GM23248 (cell line): ENCODE measurements around the gene GPATCH1. TPM values are rescaled to one million over a fixed set of nuclear protein-coding genes. Genes with fewer than 3 reads are reported as not detected.

ENCODE experiments used
- DNase-seq: peaks from one replicate; pipeline ENCODE4 v3.0.0-alpha.2; 2015
- H2AFZ ChIP-seq: fragments of 200-600 bp; sonication (generic); 2 replicates; pipeline ENCODE4 v1.6.1; 2016; ENCODE audit warnings: antibody characterized with exemption
- H3F3A ChIP-seq: fragments of 200-600 bp; sonication (generic); 2 replicates; pipeline ENCODE4 v1.6.1; 2016; ENCODE audit warnings: mild to moderate bottlenecking, antibody characterized with exemption, mixed run types; ENCODE audit not compliant: insufficient read depth
- H3K27ac ChIP-seq: fragments of 200-600 bp; sonication (generic); 2 replicates; pipeline ENCODE4 v1.5.1; 2016; ENCODE audit warnings: mild to moderate bottlenecking
- H3K27me3 ChIP-seq: fragments of 200-600 bp; sonication (generic); replicated peaks from 2 replicates; pipeline ENCODE4 v1.6.1; 2016; ENCODE audit warnings: mild to moderate bottlenecking; ENCODE audit not compliant: insufficient read depth
- H3K36me3 ChIP-seq: fragments of 200-600 bp; sonication (generic); 2 replicates; pipeline ENCODE4 v1.6.1; 2016; ENCODE audit warnings: low read depth, mild to moderate bottlenecking
- H3K4me1 ChIP-seq: fragments of 200-600 bp; sonication (generic); 2 replicates; pipeline ENCODE4 v1.6.1; 2016; ENCODE audit warnings: mild to moderate bottlenecking; ENCODE audit not compliant: insufficient read depth
- H3K4me2 ChIP-seq: fragments of 200-600 bp; sonication (generic); one replicate; pipeline ENCODE4 v1.6.1; 2016; ENCODE audit warnings: mild to moderate bottlenecking; ENCODE audit not compliant: unreplicated experiment
- H3K4me3 ChIP-seq: fragments of 200-600 bp; sonication (generic); 2 replicates; pipeline ENCODE4 v1.5.1; 2016; ENCODE audit warnings: mild to moderate bottlenecking
- H3K79me2 ChIP-seq: fragments of 200-600 bp; sonication (generic); 2 replicates; pipeline ENCODE4 v1.6.1; 2016; ENCODE audit warnings: mild to moderate bottlenecking; ENCODE audit not compliant: insufficient read depth
- H3K9ac ChIP-seq: fragments of 200-600 bp; sonication (generic); 2 replicates; pipeline ENCODE4 v1.6.1; 2016; ENCODE audit warnings: mild to moderate bottlenecking
- H3K9me2 ChIP-seq: fragments of 200-600 bp; sonication (generic); 2 replicates; pipeline ENCODE4 v1.6.1; 2016; ENCODE audit warnings: mixed run types, mild to moderate bottlenecking, moderate library complexity; ENCODE audit not compliant: insufficient read depth
- H3K9me3 ChIP-seq: fragments of 200-600 bp; sonication (generic); one replicate; pipeline ENCODE4 v1.6.1; 2017; ENCODE audit warnings: low read depth
- H4K20me1 ChIP-seq: fragments of 200-600 bp; sonication (generic); 2 replicates; pipeline ENCODE4 v1.6.0; 2016; ENCODE audit not compliant: insufficient read depth
- EZH2 ChIP-seq: fragments of 200-600 bp; sonication (generic); IDR thresholded peaks from 2 replicates; pipeline ENCODE4 v1.6.1; 2018; ENCODE audit warnings: antibody characterized with exemption, mild to moderate bottlenecking; ENCODE audit not compliant: insufficient read depth, poor library complexity, severe bottlenecking
- EZH2phosphoT487 ChIP-seq: fragments of 200-600 bp; sonication (generic); IDR thresholded peaks from 2 replicates; pipeline ENCODE4 v1.6.1; 2018; ENCODE audit warnings: antibody characterized with exemption, moderate library complexity, mild to moderate bottlenecking, low read depth; ENCODE audit not compliant: insufficient read depth
- WGBS, 2 experiments: methylation state at CpG; one replicate each; pipeline ENCODE4 v1.1.6; 2015 to 2017; ENCODE audit warnings: low lambda C conversion rate in 2 of 2, low coverage in 1 of 2; ENCODE audit errors: missing lambda C conversion rate in 2 of 2; 5-methylcytosine and 5-hydroxymethylcytosine counted together
- in situ Hi-C: fragments of 300-500 bp; cut with MboI; formaldehyde crosslinking; loops from 2 replicates; pipeline ENCODE4 v1.15.0; 2020
- polyA plus RNA-seq: library from polyadenylated mRNA; unstranded; fragments of >200 nt; fragmentation: Nextera tagmentation; extraction: Ambion mirVana; gene quantifications from 2 replicates; pipeline ENCODE4 v1.2.1, GENCODE V29; 2016
- total RNA-seq: library from RNA; depleted of rRNA; stranded (reverse); fragments of >200 nt; shearing (Covaris generic); gene quantifications from 2 replicates; pipeline ENCODE4 v1.2.3, GENCODE V29; 2014

The GPATCH1 gene
- total and polyA plus RNA-seq, 2 experiments from 2014 or later, result 5.1 to 6.5 TPM

DNA sequence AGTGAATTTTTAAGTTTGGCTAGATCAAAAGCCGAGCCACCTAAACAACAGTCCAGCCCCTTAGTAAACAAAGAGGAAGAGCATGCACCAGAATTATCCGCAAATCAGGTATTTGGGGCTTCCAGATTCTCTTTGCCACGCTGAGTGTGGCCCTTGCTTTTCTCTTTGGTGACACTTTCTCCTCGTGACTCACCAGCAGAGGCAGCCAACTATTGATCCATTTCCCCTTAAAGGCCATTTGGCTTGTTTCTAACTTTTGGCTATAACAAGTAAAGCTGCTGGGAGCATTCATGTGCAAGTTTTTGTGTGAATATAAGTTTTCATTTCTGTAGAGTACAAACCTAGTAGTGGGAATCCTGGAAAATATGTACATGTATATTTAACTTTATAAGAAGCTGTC is 33.3 kb downstream of the GPATCH1 start:
- in situ Hi-C loops, result loop anchor here (10.0 kb wide), 1 partner anchor 140 kb away; the partner anchor contains the start of genes CEP89 and FAAP24
- Histone ChIP-seq H3K9me3 (no peaks in the 10 kb centered on the region), H3K36me3 (peaks cover 15% of the 10 kb centered on the region), H3K9ac (no peak overlapping the region), H3K27ac (no peak overlapping the region), H3K4me1 (no peaks in the 10 kb centered on the region), H3K9me2 (no peaks in the 10 kb centered on the region), H3K27me3 (no peaks in the 10 kb centered on the region), H3F3A (no peaks in the 10 kb centered on the region), H3K4me2 (no peak overlapping the region), H2AFZ (no peak overlapping the region), H3K4me3 (no peak overlapping the region), H4K20me1 (no peaks in the 10 kb centered on the region), H3K79me2 (no peaks in the 10 kb centered on the region)
- no peak for DNase-seq
- WGBS, 2 experiments, result 80 to 86% methylated on average over 4 of the region's 4 CpGs
- TF ChIP-seq EZH2, result no peak
- no peak for TF ChIP-seq EZH2phosphoT487

DNA sequence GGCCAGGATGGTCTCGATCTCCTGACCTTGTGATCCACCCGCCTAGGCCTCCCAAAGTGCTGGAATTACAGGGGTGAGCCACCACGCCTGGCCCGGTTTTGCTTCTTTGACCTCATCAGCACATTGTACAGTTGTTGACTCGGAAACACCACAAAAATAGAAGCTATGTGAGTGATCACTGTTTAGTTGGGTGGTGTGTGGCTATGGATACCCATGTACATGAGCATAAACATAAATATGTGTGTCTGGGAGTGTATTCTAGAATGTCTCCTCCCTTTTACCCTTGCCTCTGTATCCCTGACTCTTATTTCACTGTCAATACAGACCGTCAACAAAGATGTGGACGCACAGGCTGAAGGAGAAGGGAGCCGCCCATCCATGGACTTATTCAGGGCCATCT is 36.5 kb downstream of the GPATCH1 start:
- WGBS, 2 experiments, result 94 to 97% methylated on average over 8 of the region's 8 CpGs
- in situ Hi-C loops, result loop anchor here (10.0 kb wide), 1 partner anchor 143 kb away; the partner anchor contains the start of genes CEP89 and FAAP24

DNA sequence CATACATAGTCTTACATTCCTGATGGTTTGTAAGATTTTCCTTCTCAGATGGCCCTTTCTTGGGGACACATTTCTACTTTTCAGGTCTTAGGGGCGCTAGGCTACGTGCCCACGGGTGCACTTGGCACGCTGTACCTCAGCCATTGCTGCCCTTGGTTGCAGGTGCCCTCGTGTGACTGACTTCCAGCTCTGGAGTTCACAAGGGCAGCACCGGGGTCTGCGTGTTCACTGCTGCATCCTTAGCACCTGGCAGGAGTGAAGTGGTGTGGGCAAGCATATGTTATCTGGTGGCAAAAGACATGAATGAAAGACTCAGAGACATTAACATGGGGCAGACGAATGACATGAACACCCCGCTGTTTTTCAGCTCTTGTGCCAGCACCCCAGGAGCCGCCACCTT is 37.7 kb downstream of the GPATCH1 start:
- H3K9me2 ChIP-seq, result no peaks in the 10 kb centered on the region
- H3K9ac ChIP-seq, result no peak overlapping the region
- in situ Hi-C loops, result loop anchor here (10.0 kb wide), 1 partner anchor 144 kb away; the partner anchor contains the start of genes CEP89 and FAAP24
- H3K27ac ChIP-seq, result no peak overlapping the region
- no peak overlapping the region for H3K4me3 ChIP-seq
- no peaks in the 10 kb centered on the region for H3F3A ChIP-seq
- no peak for TF ChIP-seq EZH2
- H3K27me3 ChIP-seq, result no peaks in the 10 kb centered on the region
- WGBS, 2 experiments, result 96 to 99% methylated on average over 10 of the region's 10 CpGs
- DNase-seq, result no peak
- H3K4me1 ChIP-seq, result no peaks in the 10 kb centered on the region
- H4K20me1 ChIP-seq, result no peaks in the 10 kb centered on the region
- peaks cover 4% of the 10 kb centered on the region for H3K36me3 ChIP-seq
- H3K9me3 ChIP-seq, result no peaks in the 10 kb centered on the region
- no peak overlapping the region for H2AFZ ChIP-seq
- no peak overlapping the region for H3K4me2 ChIP-seq
- H3K79me2 ChIP-seq, result no peaks in the 10 kb centered on the region

More for the DNA sequence above, 36.5 kb downstream of the GPATCH1 start:
- Histone ChIP-seq H3K9me2 (no peaks in the 10 kb centered on the region), H4K20me1 (no peaks in the 10 kb centered on the region), H3K27ac (no peak overlapping the region), H2AFZ (no peak overlapping the region), H3F3A (no peaks in the 10 kb centered on the region), H3K36me3 (peaks cover 10% of the 10 kb centered on the region), H3K4me1 (no peaks in the 10 kb centered on the region), H3K4me2 (no peak overlapping the region), H3K9ac (no peak overlapping the region), H3K79me2 (no peaks in the 10 kb centered on the region), H3K9me3 (no peaks in the 10 kb centered on the region), H3K27me3 (no peaks in the 10 kb centered on the region), H3K4me3 (no peak overlapping the region)
- DNase-seq, result no peak
- TF ChIP-seq EZH2phosphoT487 (no peak), EZH2 (no peak)

DNA sequence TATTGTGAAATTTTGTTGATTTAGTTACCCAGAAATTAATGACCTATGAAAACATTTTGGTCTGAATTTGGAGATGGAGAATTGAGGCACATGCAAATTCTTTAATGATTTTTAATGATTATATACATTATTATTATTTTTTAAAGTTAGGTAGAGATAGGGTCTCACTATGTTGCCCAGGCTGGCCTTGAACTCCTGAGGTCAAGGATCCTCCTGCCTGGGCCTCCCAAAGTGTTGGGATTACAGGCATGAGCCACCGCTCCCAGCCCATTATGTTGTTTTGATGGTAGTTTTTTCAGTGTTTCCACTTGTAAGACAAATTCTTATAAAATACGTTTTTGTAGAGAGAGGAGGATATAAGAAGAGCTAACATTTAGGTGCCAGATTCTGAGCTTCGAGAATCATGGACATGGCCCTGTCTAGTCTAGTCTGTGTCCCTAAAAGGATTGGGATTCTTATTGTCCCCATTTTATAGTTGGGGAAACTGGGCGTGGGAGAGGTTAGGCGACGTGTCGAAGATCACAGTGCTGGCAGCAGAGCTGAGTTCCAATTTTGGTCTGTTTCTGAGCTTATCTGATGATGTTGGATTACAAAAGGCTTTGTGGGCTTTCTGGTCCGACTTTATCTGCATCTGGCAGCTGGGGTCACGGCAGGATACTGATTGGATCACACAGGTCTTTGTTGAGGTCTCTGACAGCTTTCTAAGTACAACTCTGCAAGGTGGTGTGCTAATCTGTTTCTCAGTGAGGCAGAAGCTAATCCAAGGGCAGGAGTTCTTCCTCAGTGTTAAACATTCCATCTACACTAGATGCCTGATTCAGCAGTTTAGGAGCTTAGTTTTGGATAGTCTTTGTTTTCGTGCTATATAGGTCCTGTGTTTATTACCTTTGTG is 43.5 kb downstream of the GPATCH1 start:
- no peak overlapping the region for H3K4me2 ChIP-seq
- H3K27ac ChIP-seq, result no peak overlapping the region
- no peaks in the 10 kb centered on the region for H4K20me1 ChIP-seq
- H3K4me3 ChIP-seq, result no peak overlapping the region
- no peaks in the 10 kb centered on the region for H3K9me2 ChIP-seq
- H3F3A ChIP-seq, result no peaks in the 10 kb centered on the region
- in situ Hi-C loops, result no loop called here
- H3K27me3 ChIP-seq, result no peaks in the 10 kb centered on the region
- DNase-seq, result no peak
- no peak overlapping the region for H2AFZ ChIP-seq
- H3K4me1 ChIP-seq, result no peaks in the 10 kb centered on the region
- TF ChIP-seq EZH2phosphoT487, result no peak
- no peak for TF ChIP-seq EZH2
- no peaks in the 10 kb centered on the region for H3K9me3 ChIP-seq
- H3K79me2 ChIP-seq, result no peaks in the 10 kb centered on the region
- 84 to 85% methylated on average over 10 of the region's 10 CpGs for WGBS, 2 experiments
- no peak overlapping the region for H3K9ac ChIP-seq
- H3K36me3 ChIP-seq, result peaks cover 5% of the 10 kb centered on the region; the same call in 1 of the 2 replicates
